Femur (tissue), 1 donor: Measurements from ENCODE around the gene MYCBP.

Experiments used
- DNase-seq: peaks from one replicate; pipeline ENCODE4 v3.0.0-alpha.2; 2017

Gene MYCBP

GRCh38 chr1:38819040-38819439 lies 54.1 kb downstream of the MYCBP start:
- DNase-seq = no peak

GRCh38 chr1:38818175-38818976 lies 54.8 kb downstream of the MYCBP start:
- DNase-seq = peak; percentile 56

- no peak for DNase-seq
Observed at GRCh38 chr1:38817267-38818174, 55.6 kb downstream of the MYCBP start.

GRCh38 chr1:38815903-38816627 lies 57.1 kb downstream of the MYCBP start:
- peak; percentile 46 for DNase-seq

GRCh38 chr1:38814984-38815464 lies 58.1 kb downstream of the MYCBP start:
- DNase-seq = no peak

GRCh38 chr1:38814444-38814983 lies 58.6 kb downstream of the MYCBP start:
- no peak for DNase-seq

GRCh38 chr1:38812981-38813380 lies 60.2 kb downstream of the MYCBP start:
- DNase-seq = no peak
